Frontal cortex (tissue), 4 donors: ENCODE measurements around the gene FLT1. TPM values are rescaled to one million over a fixed set of nuclear protein-coding genes. Genes with fewer than 3 reads are reported as not detected.

Experiments
- DNase-seq, 2 donors: peaks; one replicate each; pipeline ENCODE4 v3.0.0; 2012; ENCODE audit warnings: low spot score in 2 of 2
- FAIRE-seq: peaks from 2 replicates; lab custom pipeline; 2012; peaks lifted over from hg19 to GRCh38; lab: Jason Lieb, UNC
- total RNA-seq: library from RNA; depleted of rRNA; stranded (reverse); fragments of >200 nt; gene quantifications from one replicate; pipeline ENCODE4 v1.2.3, GENCODE V29; 2014
- donor health status: control.
- donor health status: control.
- donor health status: control.

The FLT1 gene
- total RNA-seq, 1 donor from 2014 or later = 9.8 TPM

DNA sequence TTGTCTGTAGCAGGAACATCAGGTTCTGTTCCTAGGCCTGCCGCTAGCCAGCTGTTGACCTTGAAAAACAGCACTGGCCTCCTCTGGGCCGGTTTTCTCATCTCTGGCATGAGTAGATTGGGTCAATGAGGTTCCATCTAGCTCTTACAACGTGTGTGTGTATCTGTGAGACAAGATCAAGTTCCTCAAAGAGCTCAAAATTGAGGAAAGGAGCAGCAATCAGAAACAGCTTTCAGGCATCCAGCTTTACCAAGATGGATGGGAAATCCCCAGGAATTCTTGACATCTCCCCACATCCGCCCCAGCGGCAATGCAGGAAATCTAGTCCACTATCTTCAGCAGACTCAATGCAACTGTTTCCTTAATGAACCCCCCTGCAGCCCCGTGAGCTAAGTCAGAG is 4.9 kb downstream of the FLT1 start:
- FAIRE-seq (no peak), DNase-seq (no peak)

DNA sequence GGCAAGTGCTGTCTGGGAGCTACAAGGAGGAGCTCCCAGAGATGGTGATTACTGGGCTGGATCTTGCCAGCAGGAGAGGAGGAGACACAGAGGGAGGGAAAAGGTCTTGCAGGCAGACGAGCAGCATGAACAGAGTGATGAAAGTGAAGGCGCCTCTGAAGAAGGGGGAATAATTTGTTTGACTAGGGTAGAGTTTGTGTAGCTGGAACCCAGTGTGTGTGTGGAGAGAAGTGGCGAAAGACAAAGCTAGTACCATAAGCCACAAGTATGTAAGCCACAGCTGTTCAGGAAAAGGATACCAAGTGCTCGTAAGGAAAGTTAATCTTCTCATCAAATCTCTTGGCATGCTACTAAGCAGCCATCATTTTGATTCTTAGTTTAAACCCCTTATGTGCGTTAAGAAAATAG is 5.4 kb downstream of the FLT1 start:
- no peak for FAIRE-seq
- DNase-seq = no peak

DNA sequence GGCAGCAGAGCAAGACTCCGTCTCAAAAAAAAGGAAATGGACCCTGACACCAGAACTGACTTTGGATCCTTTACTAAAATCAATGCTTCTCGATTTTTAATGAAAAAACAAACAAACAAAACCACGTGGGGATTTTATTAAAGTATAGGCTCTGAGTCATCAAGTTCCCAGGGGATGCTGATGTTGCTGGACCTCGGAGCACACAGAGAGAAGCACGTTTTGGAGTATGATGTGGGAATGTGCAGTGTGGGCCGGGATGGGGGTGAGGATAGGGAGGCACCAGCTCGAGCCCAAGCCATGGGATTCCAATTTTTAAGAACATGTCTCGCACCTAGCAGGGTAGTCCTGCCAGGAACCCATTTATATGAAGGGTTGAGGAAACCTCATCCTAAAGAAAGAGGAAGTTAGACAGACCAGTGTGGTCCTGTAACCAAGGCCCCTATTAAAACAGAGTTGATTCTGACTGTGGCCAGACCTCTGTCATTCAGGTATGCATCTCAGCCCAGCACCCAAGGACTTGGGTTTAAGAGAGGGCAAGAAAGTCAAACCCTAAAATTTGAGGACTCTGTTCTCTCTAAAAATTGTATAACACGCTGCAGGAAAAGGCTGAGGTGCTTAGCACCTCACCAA is 6.4 kb downstream of the FLT1 start:
- FAIRE-seq (no peak), DNase-seq (no peak)

DNA sequence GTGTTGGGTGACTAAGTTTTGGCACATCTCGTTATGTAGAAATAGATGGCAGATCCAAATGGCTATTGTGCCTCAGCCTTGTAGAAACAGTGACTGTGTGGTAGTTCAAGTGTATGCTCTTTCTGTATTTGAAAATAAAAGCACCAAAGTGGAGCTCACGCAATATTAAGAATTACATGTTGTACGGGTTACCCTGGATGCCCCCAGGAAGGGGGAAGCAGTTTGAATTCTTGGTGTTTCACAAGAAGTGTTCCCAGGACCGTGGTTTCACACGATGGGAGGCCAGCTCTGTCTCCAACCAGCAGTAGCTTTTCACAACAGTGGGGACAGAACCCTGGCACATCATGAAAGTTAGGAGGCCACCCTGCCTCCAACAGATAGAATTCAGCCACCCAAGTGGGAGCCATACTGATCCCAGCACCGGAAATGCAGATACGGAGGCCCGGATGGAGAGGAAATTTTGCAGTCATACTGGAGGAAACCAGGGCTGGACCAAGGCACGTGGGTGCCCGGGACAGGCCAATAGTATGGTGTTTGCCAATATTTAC is 8.9 kb downstream of the FLT1 start:
- FAIRE-seq (no peak), DNase-seq (no peak)

DNA sequence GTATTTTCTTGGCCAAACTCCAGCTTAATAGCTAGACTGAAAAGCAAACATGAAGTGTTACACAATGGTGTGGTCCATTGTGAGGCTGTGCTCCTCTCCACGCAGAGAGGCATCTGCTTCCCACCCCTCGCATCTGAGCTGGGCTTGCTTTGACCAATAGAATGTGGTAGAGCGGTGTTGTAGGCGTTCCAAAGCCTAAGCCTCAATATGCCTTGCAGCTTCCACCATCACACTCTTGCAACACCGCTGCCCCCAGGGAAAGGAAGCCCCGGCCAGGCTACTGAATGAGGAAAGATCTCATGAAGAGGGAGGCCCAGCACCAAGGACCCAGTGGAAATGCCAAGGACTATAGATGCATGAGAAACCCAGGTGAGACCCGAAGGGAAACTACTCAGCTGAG is 9.4 kb downstream of the FLT1 start:
- DNase-seq = no peak

DNA sequence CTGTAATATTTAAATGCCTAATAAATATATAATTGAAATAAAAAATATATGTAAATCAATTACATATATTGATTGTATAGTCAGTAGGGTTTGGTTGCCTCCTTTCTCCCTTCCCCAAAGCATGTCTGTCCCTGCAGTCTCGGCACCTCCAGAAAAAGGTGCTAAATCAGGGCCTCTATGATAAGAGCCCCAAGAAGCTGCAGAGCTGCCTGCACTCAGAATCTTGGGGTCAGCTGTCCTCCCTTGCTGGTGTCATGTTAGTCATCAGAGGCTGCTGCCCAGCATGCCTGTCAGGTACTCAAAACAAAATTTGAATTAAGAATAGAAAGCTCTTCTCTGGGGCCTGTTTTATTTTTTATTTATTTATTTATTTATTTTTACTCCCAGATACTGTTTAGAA is 9.8 kb downstream of the FLT1 start:
- no peak for DNase-seq
- no peak for FAIRE-seq

More for the DNA sequence above, 9.4 kb downstream of the FLT1 start:
- no peak for FAIRE-seq

DNA sequence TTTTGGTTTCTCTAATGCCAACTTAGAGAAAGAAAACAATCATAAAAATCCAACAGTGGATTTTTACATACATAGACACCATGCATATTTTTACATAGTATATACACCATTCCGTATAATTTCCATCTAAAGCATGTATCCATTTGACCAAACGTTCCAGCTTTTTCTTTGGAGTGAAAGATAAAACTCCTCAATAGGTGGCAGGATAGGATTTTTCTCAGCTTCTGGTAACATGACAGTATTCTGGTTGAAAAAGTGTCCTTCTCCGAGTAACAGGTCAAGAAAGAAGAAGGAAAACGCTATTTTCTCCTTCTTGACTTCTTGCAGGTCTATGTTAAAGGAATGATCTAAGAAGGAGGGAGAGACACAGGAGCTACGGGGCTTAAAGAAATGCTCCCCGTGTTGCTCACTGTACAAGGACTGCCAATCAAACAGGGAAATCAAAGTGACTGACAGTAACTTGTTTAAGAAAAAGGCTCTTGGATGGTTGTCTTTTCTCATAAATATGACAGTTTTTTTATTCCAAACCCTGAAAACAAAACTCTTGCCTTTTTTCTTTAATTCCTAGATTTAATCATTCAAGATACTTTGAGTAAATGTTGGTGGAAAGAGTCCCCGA is 11.5 kb downstream of the FLT1 start:
- FAIRE-seq = no peak
- DNase-seq = no peak

DNA sequence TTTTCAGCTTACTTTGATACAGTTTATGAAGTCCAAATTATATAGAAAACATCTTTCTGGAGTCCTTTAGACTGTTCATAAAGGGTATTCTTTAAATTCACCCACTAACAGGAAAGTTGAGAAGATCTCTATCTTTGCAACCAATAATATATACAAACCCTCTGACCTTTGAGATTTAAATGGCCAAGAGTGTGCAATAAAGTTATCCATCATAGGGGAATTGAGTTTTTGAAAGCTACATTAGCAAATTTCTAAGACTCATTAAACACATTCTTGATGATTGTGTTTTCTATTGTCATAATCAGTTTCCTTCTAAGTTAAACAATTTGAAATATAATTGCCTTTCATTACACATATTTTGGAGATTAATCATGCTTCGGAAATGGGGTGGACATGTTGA is 15.9 kb downstream of the FLT1 start:
- DNase-seq = no peak
- no peak for FAIRE-seq

DNA sequence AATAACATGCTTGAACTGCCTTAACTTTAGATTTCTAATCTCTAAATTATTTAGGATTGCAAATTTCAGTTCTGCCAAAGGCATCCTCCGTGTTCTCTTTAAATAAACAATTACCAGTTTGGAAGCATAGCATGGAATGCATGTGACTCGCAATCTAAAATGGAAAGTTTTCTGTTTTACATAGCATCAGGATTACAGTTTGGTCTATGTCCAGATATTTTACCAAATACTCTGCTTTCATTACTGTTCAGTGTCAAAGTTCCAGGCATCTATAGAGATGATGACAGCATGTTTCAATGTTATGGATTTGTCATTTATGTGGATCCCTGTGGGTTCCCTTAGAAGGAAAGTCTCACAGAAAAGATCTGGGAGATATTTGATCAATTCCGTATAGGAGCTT is 16.8 kb downstream of the FLT1 start:
- DNase-seq (no peak), FAIRE-seq (no peak)

DNA sequence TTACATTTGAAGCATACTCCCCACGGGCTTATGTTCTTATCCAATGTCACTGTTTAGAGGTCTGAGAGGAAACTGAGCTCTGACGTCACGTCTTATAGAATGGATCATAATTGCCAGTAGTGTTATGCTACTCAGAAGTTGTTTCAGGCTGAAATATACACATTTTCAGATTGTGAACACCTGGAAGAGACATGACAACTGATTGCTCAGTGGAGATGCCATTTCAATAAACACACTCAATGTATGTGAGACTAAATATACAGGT is 17.3 kb downstream of the FLT1 start:
- FAIRE-seq = no peak

DNA sequence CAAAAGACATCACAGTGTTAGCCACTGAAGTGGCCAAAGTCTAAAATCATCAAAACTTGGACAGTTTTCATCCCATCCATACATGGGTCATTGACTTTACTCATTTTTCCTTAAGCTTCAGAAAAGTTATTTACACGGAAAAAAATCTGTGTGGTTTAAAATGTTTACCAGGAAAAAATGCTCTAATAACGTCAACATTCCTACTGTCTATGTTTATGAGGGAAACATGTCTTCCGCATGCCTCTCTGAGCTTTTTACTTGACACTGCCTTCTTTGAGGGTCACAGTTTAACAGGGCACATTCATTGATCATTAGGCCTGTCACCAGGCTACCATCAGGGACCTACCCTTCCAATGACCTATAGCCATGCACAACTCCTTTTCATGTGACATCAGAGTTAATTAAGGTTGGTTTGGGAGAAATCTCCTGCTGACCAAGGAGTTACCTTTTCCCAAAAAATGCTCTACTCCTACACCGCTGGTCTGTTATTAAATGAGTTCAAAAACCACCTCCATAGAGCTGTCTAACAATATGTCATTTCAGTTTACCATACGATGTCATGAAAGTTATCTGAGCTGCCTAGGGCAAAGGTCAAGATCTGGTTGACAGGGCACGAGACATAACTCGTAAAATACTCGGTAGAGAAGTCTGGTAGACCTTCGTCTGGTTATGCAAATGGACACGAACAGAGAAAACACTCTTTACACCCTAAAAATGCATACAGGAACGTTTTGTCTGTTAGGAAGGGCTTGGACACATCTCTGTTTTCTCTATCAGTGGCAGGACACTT is 17.8 kb downstream of the FLT1 start:
- no peak for DNase-seq
- no peak for FAIRE-seq

More for the DNA sequence above, 17.3 kb downstream of the FLT1 start:
- DNase-seq = no peak

DNA sequence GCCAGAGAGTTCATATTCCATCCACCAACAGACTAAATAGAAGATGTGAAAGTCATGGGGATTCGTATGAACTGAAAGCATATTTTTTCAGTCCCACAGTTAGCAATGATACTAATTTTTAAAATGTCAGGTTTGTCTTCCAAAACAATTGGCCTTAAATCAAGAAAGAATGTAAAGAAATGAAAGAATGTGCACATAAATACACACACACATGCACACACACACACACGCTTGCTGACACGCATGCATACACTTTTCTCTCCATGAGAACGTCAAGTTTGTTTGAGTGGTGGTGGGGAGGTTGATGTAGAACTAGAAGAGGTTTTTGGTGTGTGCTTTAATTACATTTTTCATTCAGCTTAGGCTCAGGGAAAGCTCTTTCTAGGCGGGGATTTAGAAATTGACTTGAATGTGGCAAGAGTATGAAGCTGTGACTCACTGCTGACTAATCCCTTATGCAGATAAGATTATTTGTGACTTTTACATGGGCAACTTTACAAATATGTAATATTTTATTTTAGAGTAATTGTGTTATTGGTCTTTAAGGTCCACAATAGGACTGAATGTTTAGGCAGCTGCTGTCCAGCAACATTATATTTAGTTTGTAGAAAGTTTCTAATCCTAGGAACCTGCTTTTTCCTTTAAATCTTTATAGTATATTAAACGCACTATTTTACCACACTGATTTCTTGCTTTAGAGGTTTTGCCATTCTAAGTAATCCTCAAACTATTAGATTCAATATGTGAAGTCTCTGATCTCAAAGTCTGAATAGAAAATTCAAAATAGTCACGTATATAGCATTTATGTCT is 18.8 kb downstream of the FLT1 start:
- no peak for FAIRE-seq
- no peak for DNase-seq

DNA sequence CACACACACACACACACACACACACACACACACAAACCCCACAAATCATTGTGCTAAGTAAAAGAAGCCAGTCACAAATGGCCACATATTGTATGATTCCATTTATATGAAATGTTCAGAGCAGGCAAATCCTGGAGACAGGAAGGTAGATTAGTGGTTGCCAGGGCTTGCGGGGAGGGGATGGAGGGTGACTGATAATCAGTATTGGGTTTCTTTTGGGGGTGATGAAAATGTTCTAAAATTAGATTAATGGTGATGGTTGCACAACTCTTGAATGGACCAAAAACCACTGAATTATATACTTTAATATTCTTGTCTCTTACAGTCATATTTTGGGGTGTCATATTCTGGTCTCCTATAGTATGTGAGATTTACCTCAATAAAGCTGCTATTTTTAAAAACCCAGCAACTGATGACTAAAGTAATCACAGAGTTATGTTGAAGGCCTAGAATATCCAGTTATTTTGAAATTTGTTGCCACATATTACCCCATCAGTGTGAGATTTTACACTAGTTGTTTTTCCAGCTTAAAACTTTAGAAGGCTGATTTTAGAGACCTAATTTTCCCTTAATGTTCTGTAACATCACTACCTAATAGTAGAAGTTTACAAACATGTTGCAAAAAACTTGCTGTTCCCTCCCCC is 20.3 kb downstream of the FLT1 start:
- DNase-seq = no peak

DNA sequence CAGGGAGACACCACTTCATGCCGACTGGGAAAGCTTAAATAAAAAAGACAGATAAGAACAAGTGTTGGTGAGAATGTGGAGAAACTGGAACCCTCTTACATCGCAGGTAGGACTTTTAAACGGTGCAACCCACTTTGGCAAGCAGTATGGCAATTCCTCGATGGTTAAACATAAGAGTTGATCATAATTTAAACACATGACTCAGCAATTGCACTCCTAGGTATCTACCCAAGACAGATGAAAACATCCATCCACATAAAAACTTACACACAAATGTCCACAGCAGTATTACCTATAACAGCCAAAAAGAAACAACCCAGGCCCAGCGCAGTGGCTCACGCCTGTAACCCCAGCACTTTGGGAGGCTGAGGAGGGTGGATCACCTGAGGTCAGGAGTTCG is 21.9 kb downstream of the FLT1 start:
- FAIRE-seq (no peak), DNase-seq (no peak)

More for the DNA sequence above, 20.3 kb downstream of the FLT1 start:
- no peak for FAIRE-seq

DNA sequence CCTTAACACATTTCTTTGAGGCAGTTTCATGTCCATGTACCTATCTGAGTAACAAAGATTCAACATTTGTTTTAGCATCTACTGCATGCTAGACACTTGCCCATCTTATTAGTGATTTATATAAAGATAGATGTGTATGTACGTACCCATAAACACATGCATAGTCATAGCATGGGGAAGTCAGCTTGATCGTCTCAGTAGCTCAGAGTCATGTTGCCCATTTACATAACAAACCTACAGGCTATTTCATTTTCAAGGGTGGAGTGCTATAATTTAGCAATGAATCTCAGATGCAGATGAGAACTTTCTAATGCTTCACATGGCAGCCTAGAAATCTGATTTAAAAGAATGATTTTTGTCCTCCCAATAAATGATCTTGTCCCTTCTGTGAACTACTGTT is 23.5 kb downstream of the FLT1 start:
- FAIRE-seq = no peak
- DNase-seq = no peak

DNA sequence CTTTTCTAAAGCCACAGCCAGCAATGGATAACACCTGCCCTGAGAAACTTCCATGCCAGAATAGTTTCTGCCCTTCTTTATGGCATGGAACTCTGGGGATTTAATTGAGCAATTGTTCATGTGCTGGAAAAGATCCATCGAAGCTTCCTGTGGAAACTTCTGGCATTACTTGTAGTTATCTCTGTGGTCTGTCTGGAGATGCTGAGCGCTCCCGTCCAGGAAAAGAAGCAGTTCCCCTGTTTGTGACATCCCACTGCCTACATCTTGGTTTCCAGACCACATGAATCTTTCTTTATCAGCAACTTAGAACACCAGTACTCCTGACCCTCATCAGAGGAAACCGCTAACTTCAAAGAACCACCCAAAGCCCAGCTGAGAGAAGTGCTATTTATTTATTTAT is 24.6 kb downstream of the FLT1 start:
- DNase-seq = no peak
- FAIRE-seq = no peak

DNA sequence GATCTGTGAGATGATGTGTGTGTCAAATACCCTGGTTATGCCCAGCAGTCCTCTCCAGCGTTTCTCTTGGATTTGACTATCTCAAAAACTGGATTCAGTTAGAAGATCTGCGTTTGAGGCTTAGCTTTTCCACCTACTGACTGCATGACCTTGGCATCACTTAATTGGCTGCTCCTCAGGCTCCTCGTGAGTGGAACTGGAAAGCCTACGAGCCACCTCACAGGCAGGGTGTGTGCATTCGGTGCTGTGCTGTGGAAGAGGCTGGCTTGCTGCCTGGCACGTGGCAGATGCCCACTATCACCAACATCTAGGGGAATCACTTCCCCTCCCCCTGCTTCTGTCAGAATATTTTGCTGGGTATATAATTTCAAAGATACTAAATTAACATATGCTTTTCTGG is 25.6 kb downstream of the FLT1 start:
- DNase-seq = no peak
- no peak for FAIRE-seq

DNA sequence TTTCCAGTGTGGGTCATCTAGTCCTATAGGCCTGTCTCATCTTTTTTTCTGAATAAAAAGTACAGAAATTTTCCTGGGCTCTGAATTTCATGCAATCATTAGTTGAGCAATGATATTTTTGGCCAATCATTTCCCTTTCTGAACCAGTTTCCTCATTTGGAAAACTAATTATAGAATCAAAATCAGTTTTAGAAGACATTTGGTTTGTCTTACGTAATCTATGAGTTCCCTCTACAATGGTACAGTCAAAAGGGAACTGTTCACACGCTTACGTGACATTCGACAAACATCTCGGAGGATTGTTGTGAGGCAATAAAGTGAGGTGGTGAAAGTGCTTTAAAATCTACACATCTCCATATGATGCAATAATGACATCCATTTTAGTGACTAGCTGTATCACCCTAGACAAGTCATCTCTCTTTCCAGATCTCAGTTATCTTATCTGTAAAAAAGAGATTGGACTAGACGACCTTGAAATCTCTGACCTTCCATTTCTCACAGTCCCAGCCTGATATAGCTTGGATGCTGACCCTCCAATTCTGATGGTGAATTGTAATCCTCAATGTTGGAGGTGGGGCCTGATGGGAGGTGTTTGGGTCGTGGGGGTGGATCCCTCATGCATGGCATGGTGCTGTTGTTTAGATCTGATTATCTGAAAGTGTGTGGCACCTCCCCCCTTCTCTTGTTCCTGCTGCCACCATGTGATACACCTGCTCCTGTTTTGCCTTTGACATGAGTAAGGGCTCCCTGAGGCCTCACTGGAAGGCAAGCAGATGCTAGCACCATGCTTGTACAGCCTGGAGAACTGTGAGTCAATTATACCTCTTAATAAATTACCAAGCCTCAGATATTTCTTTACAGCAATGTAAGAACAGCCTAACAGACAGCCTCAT is 26.7 kb downstream of the FLT1 start:
- no peak for DNase-seq
- no peak for FAIRE-seq

DNA sequence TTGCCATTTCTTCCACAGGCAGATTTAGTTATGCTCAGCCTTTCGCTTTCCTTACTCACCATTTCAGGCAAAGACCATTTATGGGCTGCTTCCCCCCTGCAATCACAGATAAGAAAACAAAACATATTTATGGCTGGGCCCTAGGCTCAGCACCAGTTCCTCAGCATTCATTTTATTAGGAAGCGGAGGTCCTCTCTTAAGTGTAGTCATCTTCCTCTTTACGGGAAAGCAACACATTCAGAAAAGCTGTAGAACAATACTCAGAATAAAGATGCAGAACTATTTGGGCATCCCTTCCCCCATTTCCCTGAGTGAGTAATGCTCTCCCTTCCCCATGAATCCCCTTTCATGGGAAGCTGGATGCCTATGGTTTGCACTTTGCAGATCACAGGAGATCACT is 27.9 kb downstream of the FLT1 start:
- no peak for DNase-seq
- no peak for FAIRE-seq
